Measurements from ENCODE around the gene DYNLT2. TPM values are rescaled to one million over a fixed set of nuclear protein-coding genes. Genes with fewer than 3 reads are reported as not detected.

Gene DYNLT2
- total and polyA plus RNA-seq, 2 of the 13 experiments (the other 11 are each of a cell fraction or from before 2014, with no cell fraction given) = 2.1 to 4.3 TPM

DNA sequence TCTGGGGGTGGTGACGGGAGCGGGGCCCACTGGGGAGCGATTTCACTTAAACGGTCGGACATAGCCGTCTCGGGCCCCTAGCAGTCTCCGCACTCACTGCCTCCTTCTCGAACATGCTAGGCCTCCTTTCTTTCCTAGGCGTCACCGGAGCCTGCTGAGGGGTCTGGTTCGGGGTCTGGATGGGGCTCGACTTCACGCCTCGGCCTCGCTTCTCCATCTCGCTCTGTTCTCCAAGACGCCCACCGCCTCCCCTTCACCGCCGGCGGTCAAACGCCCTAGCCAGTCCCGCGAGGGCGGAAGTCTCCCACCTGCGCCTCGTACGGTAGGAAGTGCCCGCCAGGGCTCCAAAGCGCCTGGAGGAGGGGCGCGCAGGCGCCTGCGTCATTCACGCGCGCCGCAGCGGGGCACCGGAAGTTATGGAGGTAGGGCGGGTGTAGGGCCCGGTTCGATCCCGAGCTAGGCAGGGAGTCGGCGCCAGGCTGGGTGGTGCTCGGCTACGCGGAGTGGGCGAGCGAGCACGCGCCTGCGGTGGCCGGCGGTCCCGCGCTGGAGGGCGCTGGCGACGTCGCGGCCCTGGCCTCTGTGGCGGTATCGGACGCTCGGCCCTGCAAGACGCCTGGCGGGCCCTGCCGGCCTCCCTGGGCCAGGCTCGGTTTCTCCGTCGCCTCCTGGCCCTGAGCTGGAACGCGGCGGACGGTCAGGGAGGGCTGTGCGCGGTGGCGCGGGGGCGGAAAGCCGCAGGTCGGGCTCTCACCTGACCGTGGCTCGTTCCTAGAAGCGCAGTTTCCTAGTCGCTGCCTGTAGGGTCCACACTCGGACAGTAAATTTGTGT, at the start of gene DYNLT2, which contains the start of gene ERMARD (continued):
- TF ChIP-seq ZBTB40 (IDR thresholded peaks at IDR 0.05) (peak; percentile 35; the same call in 1 of the 2 replicates), ZBTB40 (CRISPR knock-in tag; IDR thresholded peaks at IDR 0.05) (peak; percentile 91), ELF3 (CRISPR knock-in tag; IDR thresholded peaks at IDR 0.05) (peak; percentile 97), ZNF101 (CRISPR knock-in tag; IDR thresholded peaks at IDR 0.05; ENCODE audit: borderline replicate concordance, low read depth) (0 out of 2 replicates have a peak, but pooled peaks have one; percentile 42), BHLHE40 (IDR thresholded peaks at IDR 0.05; ENCODE audit: low read length) (peak; percentile 41), EP300 (IDR thresholded peaks at IDR 0.05; ENCODE audit: low read depth in 2 of 2, low read length in 2 of 2) (peak in 1 of 2 experiments; percentile 68; a peak in 3 of 4 replicates), EP300 (CRISPR knock-in tag; IDR thresholded peaks at IDR 0.05; ENCODE audit: borderline replicate concordance) (peak; percentile 53; the same call in 1 of the 2 replicates), GTF3A (CRISPR knock-in tag; conservative IDR thresholded peaks at IDR 0.05) (peak; percentile 92), RERE (CRISPR knock-in tag; IDR thresholded peaks at IDR 0.05; ENCODE audit: low read depth) (peak; percentile 76; the same call in 1 of the 2 replicates), RBM22 (optimal IDR thresholded peaks at IDR 0.05; ENCODE audit: low read length) (no peak), PBX3 (CRISPR knock-in tag; IDR thresholded peaks at IDR 0.05; ENCODE audit: borderline replicate concordance) (peak; percentile 47; the same call in 1 of the 2 replicates), MTF2 (CRISPR knock-in tag; IDR thresholded peaks at IDR 0.05; ENCODE audit: borderline replicate concordance) (peak; percentile 67)

Data from HepG2 (cell line).